ENCODE results near the gene RBPJL.

- TF ChIP-seq CTCF (IDR thresholded peaks at IDR 0.05) (no peak), GABPB1 (CRISPR knock-in tag; IDR thresholded peaks at IDR 0.05) (no peak), ERG (CRISPR knock-in tag; IDR thresholded peaks at IDR 0.05) (no peak), HMGXB4 (CRISPR knock-in tag; IDR thresholded peaks at IDR 0.05) (no peak), E2F4 (CRISPR knock-in tag; IDR thresholded peaks at IDR 0.05; ENCODE audit: borderline replicate concordance, low read depth) (no peak)
Observed at GRCh38 chr20:45283551-45284057, 23.0 kb upstream of the RBPJL start.

Data from WTC11 (cell line).